IMR-90 (cell line): Measurements from ENCODE around the gene NNAT. TPM values are rescaled to one million over a fixed set of nuclear protein-coding genes. Genes with fewer than 3 reads are reported as not detected.

Source experiments
- ATAC-seq: fragments of 200-7000 bp; cut with Tn5 transposase; 2 replicates; pipeline ENCODE4 v1.9.1; 2020; ENCODE audit warnings: low read depth, mild to moderate bottlenecking, moderate library complexity
- BruUV-seq: library from RNA; stranded (reverse); fragments of 400-500 nt; replicated peaks from 2 replicates; lab custom pipeline; 2021; lab: Mats Ljungman, UMichigan
- CTCF ChIA-PET: fragments of 300-600 bp; formaldehyde crosslinking; extraction: SDS; loops from one replicate; lab custom pipeline; 2021; ENCODE audit warnings: antibody characterized with exemption; lab: Yijun Ruan, JAX
- POLR2A ChIA-PET: fragments of 300-600 bp; sonication (Branson Sonifier 250); formaldehyde crosslinking; loops from one replicate; lab custom pipeline; 2022; ENCODE audit warnings: antibody characterized with exemption; ENCODE audit not compliant: unreplicated experiment; lab: Charles Lee
- DNase-seq: peaks from one replicate; pipeline ENCODE4 v3.0.0; 2013
- H2AFZ ChIP-seq: replicated peaks from 2 replicates; pipeline ENCODE3; 2013; ENCODE audit warnings: low read length, mild to moderate bottlenecking; ENCODE audit not compliant: poor library complexity
- H2AK5ac ChIP-seq: 2 replicates; pipeline ENCODE4 v1.6.1; 2013; ENCODE audit warnings: low read depth, low read length, inconsistent platforms
- H2AK9ac ChIP-seq: replicated peaks from 2 replicates; pipeline ENCODE3; 2013; ENCODE audit warnings: mild to moderate bottlenecking, low read depth, low read length, moderate library complexity; ENCODE audit not compliant: poor library complexity
- H2BK120ac ChIP-seq: 2 replicates; pipeline ENCODE4 v1.6.1; 2013; ENCODE audit warnings: low read depth, low read length, inconsistent platforms
- H2BK15ac ChIP-seq: 3 replicates; pipeline ENCODE4 v1.6.1; 2013; ENCODE audit warnings: low read depth, low read length, inconsistent platforms
- H2BK20ac ChIP-seq: 2 replicates; pipeline ENCODE4 v1.6.1; 2013; ENCODE audit warnings: low read depth, mild to moderate bottlenecking, inconsistent platforms, low read length, moderate library complexity
- H2BK5ac ChIP-seq: 2 replicates; pipeline ENCODE4 v1.6.1; 2013; ENCODE audit warnings: mild to moderate bottlenecking, low read depth, low read length, inconsistent platforms; ENCODE audit not compliant: poor library complexity, severe bottlenecking
- H3K14ac ChIP-seq: replicated peaks from 2 replicates; pipeline ENCODE4 v1.6.1; 2013; ENCODE audit warnings: low read depth, low read length, inconsistent platforms
- H3K18ac ChIP-seq: 2 replicates; pipeline ENCODE4 v1.6.1; 2013; ENCODE audit warnings: low read depth, low read length, control low read depth
- H3K23ac ChIP-seq: 2 replicates; pipeline ENCODE4 v1.6.1; 2013; ENCODE audit warnings: low read depth, low read length, inconsistent platforms
- H3K27ac ChIP-seq: 2 replicates; pipeline ENCODE4 v1.5.1; 2013; ENCODE audit warnings: mild to moderate bottlenecking, control low read depth, low read length; ENCODE audit not compliant: insufficient read depth
- H3K27me3 ChIP-seq: 2 replicates; pipeline ENCODE4 v1.6.1; 2013; ENCODE audit warnings: low read length; ENCODE audit not compliant: control insufficient read depth, insufficient read depth
- H3K36me3 ChIP-seq: 2 replicates; pipeline ENCODE4 v1.6.1; 2013; ENCODE audit warnings: low read length, mixed read lengths; ENCODE audit not compliant: control insufficient read depth, insufficient read depth
- H3K4ac ChIP-seq: 2 replicates; pipeline ENCODE4 v1.6.1; 2013; ENCODE audit warnings: low read depth, low read length, inconsistent platforms
- H3K4me1 ChIP-seq: 2 replicates; pipeline ENCODE4 v1.6.1; 2013; ENCODE audit warnings: low read length, mixed read lengths; ENCODE audit not compliant: control insufficient read depth, insufficient read depth
- H3K4me2 ChIP-seq: 2 replicates; pipeline ENCODE4 v1.6.1; 2013; ENCODE audit warnings: low read depth, mild to moderate bottlenecking, control low read depth, low read length, moderate library complexity
- H3K4me3 ChIP-seq: 2 replicates; pipeline ENCODE4 v1.5.1; 2013; ENCODE audit warnings: low read depth, mild to moderate bottlenecking, control low read depth, low read length, moderate library complexity; ENCODE audit not compliant: insufficient read depth
- H3K56ac ChIP-seq: 2 replicates; pipeline ENCODE4 v1.6.1; 2013; ENCODE audit warnings: low read length, inconsistent platforms; ENCODE audit not compliant: insufficient read depth; ENCODE audit errors: extremely low read depth
- H3K79me1 ChIP-seq, 2 experiments: 2 replicates each; pipeline ENCODE4 v1.6.1; 2013; ENCODE audit warnings: low read length in 2 of 2, inconsistent platforms in 1 of 2, low read depth in 1 of 2
- H3K9ac ChIP-seq: 2 replicates; pipeline ENCODE4 v1.6.1; 2013; ENCODE audit warnings: low read depth, low read length, control low read depth
- H3K9me1 ChIP-seq: 2 replicates; pipeline ENCODE4 v1.6.1; 2013; ENCODE audit warnings: low read length, inconsistent platforms; ENCODE audit not compliant: insufficient read depth
- H3K9me3 ChIP-seq: 2 replicates; pipeline ENCODE4 v1.6.1; 2013; ENCODE audit warnings: low read length; ENCODE audit not compliant: control insufficient read depth, insufficient read depth
- H4K20me1 ChIP-seq: 2 replicates; pipeline ENCODE4 v1.6.1; 2013; ENCODE audit warnings: low read length, inconsistent platforms; ENCODE audit not compliant: insufficient read depth
- H4K5ac ChIP-seq: 2 replicates; pipeline ENCODE4 v1.6.1; 2013; ENCODE audit warnings: mild to moderate bottlenecking, low read depth, low read length, control low read depth
- H4K8ac ChIP-seq, 2 experiments: 2 replicates each; pipeline ENCODE4 v1.6.1; 2013; ENCODE audit warnings: low read depth in 2 of 2, low read length in 2 of 2, control low read depth in 1 of 2, inconsistent platforms in 1 of 2
- H4K91ac ChIP-seq: 2 replicates; pipeline ENCODE4 v1.6.1; 2013; ENCODE audit warnings: low read depth, low read length, inconsistent platforms; ENCODE audit not compliant: insufficient read depth
- BHLHE40 ChIP-seq: fragments of 150-350 bp; IDR thresholded peaks from 2 replicates; pipeline ENCODE4 v1.6.1; 2016; ENCODE audit warnings: mild to moderate bottlenecking, low read depth, low read length
- MAFK ChIP-seq: IDR thresholded peaks from 2 replicates; pipeline ENCODE4 v1.6.1; 2012; ENCODE audit warnings: low read depth, low read length, improper control_type of control experiment
- MXI1 ChIP-seq: IDR thresholded peaks from 2 replicates; pipeline ENCODE4 v1.6.1; 2012; ENCODE audit warnings: low read depth, mild to moderate bottlenecking, low read length, moderate library complexity, borderline replicate concordance
- NFE2L2 ChIP-seq: fragments of 150-350 bp; IDR thresholded peaks from 2 replicates; pipeline ENCODE4 v1.6.1; 2016; ENCODE audit warnings: low read depth, mild to moderate bottlenecking, low read length
- RAD21 ChIP-seq: IDR thresholded peaks from 2 replicates; pipeline ENCODE4 v1.6.1; 2012; ENCODE audit warnings: low read length, improper control_type of control experiment
- SMC3 ChIP-seq: fragments of 150-350 bp; IDR thresholded peaks from 2 replicates; pipeline ENCODE4 v1.6.1; 2016; ENCODE audit warnings: low read depth, mild to moderate bottlenecking, antibody characterized with exemption, low read length, moderate library complexity
- WGBS, 2 experiments: methylation state at CpG; one replicate each; pipeline versions ENCODE4 v1.1.5 to v1.1.7; 2013; ENCODE audit warnings: missing lambda C conversion rate in 2 of 2; ENCODE audit not compliant: insufficient read length in 1 of 2; ENCODE audit errors: extremely low coverage in 2 of 2; 5-methylcytosine and 5-hydroxymethylcytosine counted together
- dilution Hi-C: fragments of 300-500 bp; cut with HindIII; formaldehyde crosslinking; loops from one replicate; pipeline ENCODE4 v1.14.3; 2018; ENCODE audit warnings: low sequenced_read_pairs; ENCODE audit not compliant: unreplicated experiment
- in situ Hi-C: fragments of 300-500 bp; cut with MboI; formaldehyde crosslinking; loops from 3 replicates; pipeline ENCODE4 v1.14.3; 2019; ENCODE audit warnings: low sequenced_read_pairs, inconsistent platforms, mixed read lengths
- intact Hi-C: fragments of 100-400 bp; cut with micrococcal nuclease; formaldehyde crosslinking; loops from 2 replicates; pipeline ENCODE4 v1.10.0; 2022
- polyA plus RNA-seq, 3 experiments: library from polyadenylated mRNA; depleted of rRNA; stranded (reverse); fragments of >200 nt; gene quantifications; 2 replicates each; pipeline ENCODE4 v1.2.3, GENCODE V29; 2012; ENCODE audit warnings: low replicate concordance in 1 of 3
- total RNA-seq: library from RNA; depleted of rRNA; stranded (reverse); fragments of >200 nt; gene quantifications from 2 replicates; pipeline ENCODE4 v1.2.3, GENCODE V29; 2012
- TF ChIP-seq, protein P1 (sequence below): conservative IDR thresholded peaks from 2 replicates; pipeline ENCODE4 v1.5.1; 2012; ENCODE audit warnings: mild to moderate bottlenecking, low read depth, low read length, improper control_type of control experiment

Gene NNAT
- total and polyA plus RNA-seq, 2 of the 4 experiments (the other 2 are of a cell fraction) = 2.0 to 6.5 TPM

DNA sequence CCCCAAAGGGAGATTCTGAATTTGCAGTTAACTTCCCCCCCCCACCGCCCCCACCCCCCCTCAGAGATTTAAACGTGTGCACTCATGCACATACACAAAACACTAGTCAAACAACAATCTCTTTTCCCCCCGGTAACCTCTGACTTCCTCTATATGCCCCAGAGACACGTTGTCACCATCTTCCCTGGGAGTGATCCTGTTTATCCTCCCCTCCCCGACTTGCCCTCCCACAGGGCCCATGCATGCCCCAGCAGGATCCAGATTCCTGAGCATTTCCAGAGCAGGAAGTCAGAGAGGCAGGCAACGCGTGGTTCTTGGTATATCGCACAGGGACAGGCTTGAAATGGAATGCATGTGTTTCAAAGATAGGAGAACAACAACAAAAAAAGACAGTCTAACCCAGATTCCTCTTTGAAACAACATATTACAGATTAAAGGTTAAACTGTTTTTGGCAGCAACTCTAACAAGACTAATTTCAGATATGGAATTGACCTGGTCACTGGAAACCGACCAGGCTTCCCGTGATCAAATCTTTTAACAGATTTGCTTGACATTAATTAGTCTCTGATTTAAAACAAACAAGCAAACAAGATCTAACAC lies 5.3 kb downstream of the NNAT start:
- no peak overlapping the region for H3K18ac ChIP-seq
- peak overlapping the region; percentile 99 for H2AK9ac ChIP-seq
- H3K27ac ChIP-seq = peak overlapping the region; percentile 87
- in situ Hi-C loops = loop anchor here (5.0 kb wide), 1 partner anchor 134 kb away; no protein-coding TSS in a partner anchor
- peak overlapping the region; percentile 90 for H3K23ac ChIP-seq
- H3K4ac ChIP-seq = peak overlapping the region; percentile 87
- no TSS peak for BruUV-seq
- peaks cover 11% of the 10 kb centered on the region for H3K4me1 ChIP-seq
- ATAC-seq = peak; percentile 49
- H4K20me1 ChIP-seq = peaks cover 51% of the 10 kb centered on the region
- intact Hi-C loops = loop anchor here (2.0 to 5.0 kb wide), 2 partner anchors 119 to 142 kb away; no protein-coding TSS in a partner anchor
- peak overlapping the region; percentile 45 for H2AFZ ChIP-seq
- H3K9ac ChIP-seq = peak overlapping the region; percentile 92
- peak overlapping the region; percentile 92 for H3K4me2 ChIP-seq
- peak overlapping the region; percentile 90 for H2BK5ac ChIP-seq
- no peak overlapping the region for H4K5ac ChIP-seq
- H3K9me1 ChIP-seq = peaks cover 19% of the 10 kb centered on the region
- H3K27me3 ChIP-seq = no peaks in the 10 kb centered on the region
- H2BK15ac ChIP-seq = peak overlapping the region; percentile 77; the same call in 2 of the 3 replicates
- POLR2A ChIA-PET = interaction anchor here (1.1 kb wide), 1 partner anchor 9 kb away, joined by 3 read pairs; no protein-coding TSS in a partner anchor
- CTCF ChIA-PET = interaction anchor here (1.2 kb wide), 1 partner anchor 33 kb away, joined by 3 read pairs; no protein-coding TSS in a partner anchor
- H2BK20ac ChIP-seq = no peak overlapping the region
- peak overlapping the region; percentile 45; the same call in 1 of the 2 replicates for H2BK120ac ChIP-seq
- peak overlapping the region; percentile 85 for H4K91ac ChIP-seq
- 0% methylated on average over 2 of the region's 10 CpGs; no CpG with 5 or more reads in 1 of the 2 experiments for WGBS, 2 experiments
- H3K14ac ChIP-seq = peak overlapping the region; percentile 82
- H3K9me3 ChIP-seq = no peaks in the 10 kb centered on the region
- H3K79me1 ChIP-seq = peaks cover 19 to 63% of the 10 kb centered on the region in 2 experiments
- H3K4me3 ChIP-seq = peak overlapping the region; percentile 80
- TF ChIP-seq SMC3 (no peak), NFE2L2 (no peak), BHLHE40 (no peak), RAD21 (no peak), MAFK (no peak), MXI1 (peak; percentile 95)
- TF ChIP-seq, protein P1, sequence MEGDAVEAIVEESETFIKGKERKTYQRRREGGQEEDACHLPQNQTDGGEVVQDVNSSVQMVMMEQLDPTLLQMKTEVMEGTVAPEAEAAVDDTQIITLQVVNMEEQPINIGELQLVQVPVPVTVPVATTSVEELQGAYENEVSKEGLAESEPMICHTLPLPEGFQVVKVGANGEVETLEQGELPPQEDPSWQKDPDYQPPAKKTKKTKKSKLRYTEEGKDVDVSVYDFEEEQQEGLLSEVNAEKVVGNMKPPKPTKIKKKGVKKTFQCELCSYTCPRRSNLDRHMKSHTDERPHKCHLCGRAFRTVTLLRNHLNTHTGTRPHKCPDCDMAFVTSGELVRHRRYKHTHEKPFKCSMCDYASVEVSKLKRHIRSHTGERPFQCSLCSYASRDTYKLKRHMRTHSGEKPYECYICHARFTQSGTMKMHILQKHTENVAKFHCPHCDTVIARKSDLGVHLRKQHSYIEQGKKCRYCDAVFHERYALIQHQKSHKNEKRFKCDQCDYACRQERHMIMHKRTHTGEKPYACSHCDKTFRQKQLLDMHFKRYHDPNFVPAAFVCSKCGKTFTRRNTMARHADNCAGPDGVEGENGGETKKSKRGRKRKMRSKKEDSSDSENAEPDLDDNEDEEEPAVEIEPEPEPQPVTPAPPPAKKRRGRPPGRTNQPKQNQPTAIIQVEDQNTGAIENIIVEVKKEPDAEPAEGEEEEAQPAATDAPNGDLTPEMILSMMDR = no peak
- H2AK5ac ChIP-seq = peak overlapping the region; percentile 84
- H3K56ac ChIP-seq = peak overlapping the region; percentile 74; the same call in 1 of the 2 replicates
- dilution Hi-C loops = no loop called here
- peak overlapping the region; percentile 62 to 94; a peak in 3 of 4 replicates for H4K8ac ChIP-seq
- peaks cover 2% of the 10 kb centered on the region; the same call in 1 of the 2 replicates for H3K36me3 ChIP-seq
- DNase-seq = peak; percentile 52
